ENCODE data around the gene STARD3. TPM values are rescaled to one million over a fixed set of nuclear protein-coding genes. Genes with fewer than 3 reads are reported as not detected.
A peak's percentile ranks its signal among the peaks of the same experiment; 100 is the strongest.
"Not testable (repeated sequence)": the region's sequence is repeated elsewhere in the genome, so short reads cannot be mapped to it uniquely, and the experiment has no call there.

Gene STARD3
- total and polyA plus RNA-seq, 10 donors: 59.5 to 166 (median 100) TPM

GRCh38 chr17:39709998-39710964 is 73.3 kb downstream of the STARD3 start:
- Histone ChIP-seq H3K4me3 (no peak overlapping the region), H3K27ac (no peak overlapping the region), H3K36me3 (peaks cover 0 to 48% (median under 1%) of the 10 kb centered on the region in 6 donors), H3K4me1 (peaks cover 0 to 10% (median 0%) of the 10 kb centered on the region in 6 donors), H3K9me3 (no peaks in the 10 kb centered on the region), H3K27me3 (replicated peaks in 1 of 7) (no peaks in the 10 kb centered on the region)
- 88 to 95% (median 93%) methylated on average over 11 to 20 of the region's 20 CpGs for WGBS, 5 donors
- TF ChIP-seq CTCF (IDR thresholded peaks at IDR 0.05 in 8 of 11, conservative IDR thresholded peaks at IDR 0.05 in 3 of 11) (no peak), POLR2AphosphoS5 (IDR thresholded peaks at IDR 0.05) (no peak), POLR2A (IDR thresholded peaks at IDR 0.05) (no peak)
- intact Hi-C loops (cut with DNase I; ENCODE audit: low total_unique reads): no loop called here
- DNase-seq: peak; percentile 56

GRCh38 chr17:39711071-39711470 is 74.1 kb downstream of the STARD3 start:
- peaks cover 0 to 56% (median 5%) of the 10 kb centered on the region in 6 donors for H3K36me3 ChIP-seq
- intact Hi-C loops (cut with DNase I; ENCODE audit: low total_unique reads): not testable (repeated sequence)
- 85 to 92% (median 91%) methylated on average over 11 of the region's 11 CpGs for WGBS, 5 donors

GRCh38 chr17:39711851-39712250 is 74.9 kb downstream of the STARD3 start:
- DNase-seq: no peak
- no peak overlapping the region for H3K27ac ChIP-seq
- H3K4me3 ChIP-seq: no peak overlapping the region
- H3K4me1 ChIP-seq: peaks cover 0 to 7% (median 0%) of the 10 kb centered on the region in 6 donors
- H3K36me3 ChIP-seq: peaks cover 0 to 61% (median 6%) of the 10 kb centered on the region in 6 donors
- TF ChIP-seq POLR2A (IDR thresholded peaks at IDR 0.05): no peak
- no peak for TF ChIP-seq CTCF (IDR thresholded peaks at IDR 0.05 in 8 of 11, conservative IDR thresholded peaks at IDR 0.05 in 3 of 11)
- no peak for TF ChIP-seq POLR2AphosphoS5 (IDR thresholded peaks at IDR 0.05)
- no peaks in the 10 kb centered on the region for H3K27me3 ChIP-seq (replicated peaks in 1 of 7)
- H3K9me3 ChIP-seq: no peaks in the 10 kb centered on the region
- 88 to 94% (median 91%) methylated on average over 10 of the region's 10 CpGs for WGBS, 5 donors
- intact Hi-C loops (cut with DNase I; ENCODE audit: low total_unique reads): no loop called here

More at GRCh38 chr17:39711071-39711470, 74.1 kb downstream of the STARD3 start:
- H3K9me3 ChIP-seq; DNase-seq; H3K27me3 ChIP-seq (replicated peaks in 1 of 7); H3K27ac ChIP-seq; H3K4me1 ChIP-seq; H3K4me3 ChIP-seq: not testable (repeated sequence)

Other genes starting within 250 kb of the STARD3 start
- 10 to 100 TPM; 23.4 to 28.0 (median 24.3) TPM for gene FBXL20, start 235.5 kb upstream of the STARD3 start, total RNA-seq
- gene FBXL20, start 235.5 kb upstream of the STARD3 start, polyA plus RNA-seq: 1 to 10 TPM; 1.9 to 3.6 (median 2.2) TPM
- 10 to 100 TPM; 29.7 to 43.9 (median 39.1) TPM for gene MED1, start 185.9 kb upstream of the STARD3 start, total RNA-seq
- gene MED1, start 185.9 kb upstream of the STARD3 start, polyA plus RNA-seq: 10 to 100 TPM in 1 of 3 donors, 1 to 10 TPM in 2; 4.4 to 10.2 (median 4.9) TPM
- 10 to 100 TPM; 69.5 to 88.1 (median 79.1) TPM for gene CDK12, start 175.7 kb upstream of the STARD3 start, total RNA-seq
- 10 to 100 TPM in 1 of 3 donors, 1 to 10 TPM in 2; 6.9 to 13.6 (median 8.6) TPM for gene CDK12, start 175.7 kb upstream of the STARD3 start, polyA plus RNA-seq
- not detected for gene NEUROD2, start 29.2 kb upstream of the STARD3 start, total RNA-seq
- under 1 TPM in 2 of 3 donors, not detected in 1; under 0.01 to 0.03 TPM for gene NEUROD2, start 29.2 kb upstream of the STARD3 start, polyA plus RNA-seq
- not detected for gene PPP1R1B, start 10.2 kb upstream of the STARD3 start, total RNA-seq
- gene PPP1R1B, start 10.2 kb upstream of the STARD3 start, polyA plus RNA-seq: under 1 TPM in 2 of 3 donors, not detected in 1; 0.06 to 0.26 TPM
- 1 to 10 TPM; 1.5 to 3.1 (median 2.2) TPM for gene TCAP, start 28.2 kb downstream of the STARD3 start, total RNA-seq
- 1 to 10 TPM; 1.6 to 3.2 (median 2.0) TPM for gene TCAP, start 28.2 kb downstream of the STARD3 start, polyA plus RNA-seq
- gene PNMT, start 31.3 kb downstream of the STARD3 start, total RNA-seq: 1 to 10 TPM in 1 of 7 donors, under 1 TPM in 2, not detected in 4; 0.47 to 2.4 (median 0.51) TPM
- gene PNMT, start 31.3 kb downstream of the STARD3 start, polyA plus RNA-seq: under 1 TPM; 0.28 to 0.93 (median 0.80) TPM
- 10 to 100 TPM; 15.5 to 27.4 (median 20.7) TPM for gene PGAP3, start 50.9 kb downstream of the STARD3 start, total RNA-seq
- 10 to 100 TPM; 11.5 to 21.3 (median 18.3) TPM for gene PGAP3, start 50.9 kb downstream of the STARD3 start, polyA plus RNA-seq
- gene ERBB2, start 62.9 kb downstream of the STARD3 start, total RNA-seq: 10 to 100 TPM in 5 of 7 donors, 1 to 10 TPM in 2; 8.5 to 15.9 (median 13.8) TPM
- 1 to 10 TPM; 3.4 to 6.6 (median 4.3) TPM for gene ERBB2, start 62.9 kb downstream of the STARD3 start, polyA plus RNA-seq
- 10 to 100 TPM; 28.0 to 58.2 (median 40.5) TPM for gene MIEN1, start 93.4 kb downstream of the STARD3 start, total RNA-seq
- gene MIEN1, start 93.4 kb downstream of the STARD3 start, polyA plus RNA-seq: 10 to 100 TPM; 60.9 to 85.2 (median 78.7) TPM
- gene GRB7, start 100.8 kb downstream of the STARD3 start, total RNA-seq: 1 to 10 TPM in 2 of 7 donors, under 1 TPM in 4, not detected in 1; 0.51 to 1.9 (median 0.66) TPM
- gene GRB7, start 100.8 kb downstream of the STARD3 start, polyA plus RNA-seq: under 1 TPM; 0.04 to 0.19 (median 0.14) TPM
- gene IKZF3, start 227.2 kb downstream of the STARD3 start, total RNA-seq: 100 to 1,000 TPM in 1 of 7 donors, 10 to 100 TPM in 6; 79.1 to 132 (median 86.4) TPM
- 10 to 100 TPM; 17.5 to 33.3 (median 27.8) TPM for gene IKZF3, start 227.2 kb downstream of the STARD3 start, polyA plus RNA-seq
- under 1 TPM in 3 of 7 donors, not detected in 4; 0.16 to 0.46 (median 0.17) TPM for gene ZPBP2, start 231.1 kb downstream of the STARD3 start, total RNA-seq
- gene ZPBP2, start 231.1 kb downstream of the STARD3 start, polyA plus RNA-seq: under 1 TPM; 0.22 to 0.29 (median 0.24) TPM

Measured in spleen (tissue), 11 donors.